Hepatocyte (in vitro differentiated cells): ENCODE results near the gene HNRNPCL1.
"Not testable (repeated sequence)": the region's sequence is repeated elsewhere in the genome, so short reads cannot be mapped to it uniquely, and the experiment has no call there.

Experiments
- EZH2 ChIP-seq: fragments of 200-600 bp; sonication (generic); IDR thresholded peaks from 2 replicates; pipeline ENCODE4 v1.6.1; 2016; ENCODE audit warnings: antibody characterized with exemption, mild to moderate bottlenecking, borderline replicate concordance
- EZH2phosphoT487 ChIP-seq: fragments of 200-600 bp; sonication (generic); IDR thresholded peaks from one replicate; pipeline ENCODE4 v1.6.1; 2018; ENCODE audit warnings: antibody characterized with exemption, mild to moderate bottlenecking, low read depth, moderate library complexity; ENCODE audit not compliant: unreplicated experiment, severe bottlenecking
- TF ChIP-seq, protein P1 (sequence below): fragments of 200-600 bp; sonication (generic); IDR thresholded peaks from 2 replicates; pipeline ENCODE4 v1.5.1; 2016; ENCODE audit warnings: antibody characterized with exemption, mild to moderate bottlenecking; ENCODE audit not compliant: poor library complexity

DNA sequence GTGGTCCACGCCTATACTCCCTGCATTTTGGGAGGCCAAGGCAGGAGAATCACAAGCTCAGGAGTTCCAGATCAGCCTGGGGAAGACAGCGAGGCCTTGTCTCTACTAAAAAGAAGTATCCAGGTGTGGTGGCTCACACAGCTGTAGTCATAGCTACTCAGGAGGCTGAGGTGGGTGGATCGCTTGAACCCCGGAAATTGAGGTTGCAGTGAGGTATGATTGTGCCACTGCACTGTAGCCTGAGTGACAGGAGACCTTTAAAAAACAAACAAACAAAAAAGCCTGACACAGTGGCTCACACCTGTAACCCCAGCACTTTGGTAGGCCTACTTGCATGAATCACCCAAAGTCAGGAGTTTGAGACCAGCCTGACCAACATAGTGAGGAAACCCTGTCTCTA lies 29.9 kb upstream of the HNRNPCL1 start:
- TF ChIP-seq, protein P1, sequence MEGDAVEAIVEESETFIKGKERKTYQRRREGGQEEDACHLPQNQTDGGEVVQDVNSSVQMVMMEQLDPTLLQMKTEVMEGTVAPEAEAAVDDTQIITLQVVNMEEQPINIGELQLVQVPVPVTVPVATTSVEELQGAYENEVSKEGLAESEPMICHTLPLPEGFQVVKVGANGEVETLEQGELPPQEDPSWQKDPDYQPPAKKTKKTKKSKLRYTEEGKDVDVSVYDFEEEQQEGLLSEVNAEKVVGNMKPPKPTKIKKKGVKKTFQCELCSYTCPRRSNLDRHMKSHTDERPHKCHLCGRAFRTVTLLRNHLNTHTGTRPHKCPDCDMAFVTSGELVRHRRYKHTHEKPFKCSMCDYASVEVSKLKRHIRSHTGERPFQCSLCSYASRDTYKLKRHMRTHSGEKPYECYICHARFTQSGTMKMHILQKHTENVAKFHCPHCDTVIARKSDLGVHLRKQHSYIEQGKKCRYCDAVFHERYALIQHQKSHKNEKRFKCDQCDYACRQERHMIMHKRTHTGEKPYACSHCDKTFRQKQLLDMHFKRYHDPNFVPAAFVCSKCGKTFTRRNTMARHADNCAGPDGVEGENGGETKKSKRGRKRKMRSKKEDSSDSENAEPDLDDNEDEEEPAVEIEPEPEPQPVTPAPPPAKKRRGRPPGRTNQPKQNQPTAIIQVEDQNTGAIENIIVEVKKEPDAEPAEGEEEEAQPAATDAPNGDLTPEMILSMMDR: not testable (repeated sequence)
- TF ChIP-seq EZH2, EZH2phosphoT487: not testable (repeated sequence)
